Renal cortex interstitium (tissue), 11 donors: ENCODE data around the gene CHAC2. TPM values are rescaled to one million over a fixed set of nuclear protein-coding genes. Genes with fewer than 3 reads are reported as not detected.

Experiments
- DNase-seq, 11 donors: peaks; one replicate each; pipeline ENCODE4 v3.0.0-alpha.2; 2013; ENCODE audit warnings: low read depth in 9 of 11, low spot score in 4 of 11; ENCODE audit errors: extremely low read depth in 1 of 11
- polyA plus RNA-seq, 3 donors: library from polyadenylated mRNA; unstranded; fragments of 120-200 nt; gene quantifications; one replicate each; pipeline ENCODE4 v1.2.1, GENCODE V29; 2013; ENCODE audit not compliant: insufficient read length in 3 of 3

The CHAC2 gene
- polyA plus RNA-seq, 3 donors = 3.9 to 5.5 (median 4.9) TPM

- DNase-seq = no peak
These were observed 1.8 kb upstream of the CHAC2 start for GRCh38 chr2:53765767-53766166.

- peak in 3 of 11 donors; percentile 20 to 38 (median 28) for DNase-seq
These were observed 588 bp downstream of the CHAC2 start for GRCh38 chr2:53768242-53768542.

- no peak for DNase-seq
These were observed 1.8 kb downstream of the CHAC2 start for GRCh38 chr2:53769318-53769945.

- no peak for DNase-seq
These were observed 2.7 kb downstream of the CHAC2 start for GRCh38 chr2:53770264-53770663.

- no peak for DNase-seq
These were observed 9.5 kb downstream of the CHAC2 start for GRCh38 chr2:53777134-53777533.

- no peak for DNase-seq
These were observed 11.0 kb downstream of the CHAC2 start for GRCh38 chr2:53778536-53779162.

- DNase-seq = no peak
These were observed 12.5 kb downstream of the CHAC2 start for GRCh38 chr2:53780056-53780455.

GRCh38 chr2:53782676-53783075, 15.1 kb downstream of the CHAC2 start:
- DNase-seq = no peak

- no peak for DNase-seq
These were observed 16.8 kb downstream of the CHAC2 start for GRCh38 chr2:53784436-53784835.

GRCh38 chr2:53785366-53785765, 17.8 kb downstream of the CHAC2 start:
- no peak for DNase-seq

- DNase-seq = peak in 5 of 11 donors; percentile 19 to 38 (median 31)
These were observed 18.7 kb downstream of the CHAC2 start for GRCh38 chr2:53786352-53786704.

GRCh38 chr2:53786705-53787613, 19.4 kb downstream of the CHAC2 start, which contains the start of the genes ASB3 and ERLEC1:
ASB3 (minus strand) TSS chr2:53786953; CDS start chr2:53765572, 21,381 bp downstream.
ERLEC1 (plus strand) TSS chr2:53787044; CDS start chr2:53787211, 167 bp downstream.
- DNase-seq = peak; percentile 77 to 91 (median 88)

GRCh38 chr2:53787614-53788289, 20.1 kb downstream of the CHAC2 start:
- DNase-seq = no peak

- DNase-seq = no peak
These were observed 25.7 kb downstream of the CHAC2 start for GRCh38 chr2:53793261-53793660.

- no peak for DNase-seq
These were observed 26.2 kb downstream of the CHAC2 start for GRCh38 chr2:53793821-53794220.

- DNase-seq = no peak
These were observed 33.9 kb downstream of the CHAC2 start for GRCh38 chr2:53801547-53801946.

GRCh38 chr2:53802617-53803151, 35.1 kb downstream of the CHAC2 start:
- DNase-seq = no peak

- DNase-seq = no peak
These were observed 44.0 kb downstream of the CHAC2 start for GRCh38 chr2:53811601-53812000.

- no peak for DNase-seq
These were observed 45.5 kb downstream of the CHAC2 start for GRCh38 chr2:53813151-53813550.
